Kidney (tissue), 14 donors: ENCODE data around the gene TNFRSF1B. TPM values are rescaled to one million over a fixed set of nuclear protein-coding genes. Genes with fewer than 3 reads are reported as not detected.

Source experiments
- DNase-seq, 5 donors: peaks; one replicate each; pipeline ENCODE4 v3.0.0-alpha.2; 2013 to 2020
- FAIRE-seq: peaks from 2 replicates; lab custom pipeline; 2012; peaks lifted over from hg19 to GRCh38; lab: Jason Lieb, UNC
- H3K27ac ChIP-seq, 2 donors: one replicate each; pipeline ENCODE4 v1.7.0; 2013; ENCODE audit warnings: low read depth in 2 of 2, low read length in 2 of 2, inconsistent platforms in 1 of 2
- H3K27me3 ChIP-seq: one replicate; pipeline ENCODE4 v1.7.1; 2013; ENCODE audit warnings: low read length, inconsistent platforms; ENCODE audit not compliant: control insufficient read depth, insufficient read depth
- H3K36me3 ChIP-seq, 3 donors: one replicate each; pipeline versions ENCODE4 v1.7.0 to v1.7.1; 2013; ENCODE audit warnings: low read length in 3 of 3, control low read depth in 1 of 3, inconsistent platforms in 1 of 3; ENCODE audit not compliant: insufficient read depth in 3 of 3, control insufficient read depth in 2 of 3
- H3K4me1 ChIP-seq, 3 donors: one replicate each; pipeline versions ENCODE4 v1.7.0 to v1.7.1; 2013; ENCODE audit warnings: low read length in 3 of 3, inconsistent platforms in 1 of 3, low read depth in 1 of 3; ENCODE audit not compliant: control insufficient read depth in 2 of 3, insufficient read depth in 2 of 3
- H3K4me3 ChIP-seq, 3 donors: one replicate each; pipeline versions ENCODE4 v1.7.0 to v1.8.1; 2013; ENCODE audit warnings: low read length in 3 of 3, control low read depth in 1 of 3, inconsistent platforms in 1 of 3
- H3K9ac ChIP-seq, 3 donors: one replicate each; pipeline versions ENCODE4 v1.7.0 to v1.7.1; 2013; ENCODE audit warnings: low read length in 3 of 3, control low read depth in 1 of 3, inconsistent platforms in 1 of 3
- H3K9me3 ChIP-seq, 3 donors: one replicate each; pipeline versions ENCODE4 v1.7.0 to v1.7.1; 2013; ENCODE audit warnings: low read length in 3 of 3, control low read depth in 1 of 3, inconsistent platforms in 1 of 3; ENCODE audit not compliant: control insufficient read depth in 2 of 3, insufficient read depth in 1 of 3
- CTCF ChIP-seq: IDR thresholded peaks from 3 replicates; pipeline ENCODE4 v1.5.1; 2012; ENCODE audit warnings: mild to moderate bottlenecking, moderate library complexity, borderline replicate concordance; ENCODE audit not compliant: insufficient read depth; ENCODE audit errors: extremely low read depth
- intact Hi-C: fragments of 100-400 bp; cut with DNase I; formaldehyde crosslinking; loops from one replicate; pipeline ENCODE4 v1.11.1; 2022
- polyA plus RNA-seq: library from polyadenylated mRNA; stranded (reverse); fragments of 350-450 nt; fragmentation: Illumina TruSeq; extraction: RNeasy Lipid Tissue Mini Kit (QIAGEN cat#74804); gene quantifications from one replicate; pipeline ENCODE4 v1.2.3, GENCODE V29; 2014; ENCODE audit warnings: low read depth, low replicate concordance; ENCODE audit not compliant: insufficient read depth
- total RNA-seq: library from RNA; stranded (reverse); fragmentation: NEBNext Ultra II Directional; extraction: Animal tissue kit (Norgen Biotek cat#: 25700); gene quantifications from one replicate; pipeline ENCODE4 v1.2.1, GENCODE V29; 2021
- donor health status: control.
- donor health status: control.
- donor health status: control.
- donor health status: control.
- donor health status: control.
- donor health status: DM: yes; HTN: yes; CAD: no.
- donor health status: Normal renal cell carcinoma (clear cell type).

The TNFRSF1B gene
- total and polyA plus RNA-seq, 2 donors from 2014 or later = 7.7 to 47.1 TPM

GRCh38 chr1:12165342-12165741 lies 1.4 kb upstream of the TNFRSF1B start:
- Histone ChIP-seq H3K4me1 (peaks cover 0 to 20% (median 0%) of the 10 kb centered on the region in 3 donors), H3K9ac (no peak overlapping the region), H3K27me3 (no peaks in the 10 kb centered on the region), H3K9me3 (no peaks in the 10 kb centered on the region), H3K36me3 (no peaks in the 10 kb centered on the region), H3K4me3 (no peak overlapping the region), H3K27ac (no peak overlapping the region)
- intact Hi-C loops = no loop called here
- DNase-seq (no peak), FAIRE-seq (no peak)
- no peak for TF ChIP-seq CTCF

GRCh38 chr1:12167493-12168429 lies 970 bp downstream of the TNFRSF1B start:
- intact Hi-C loops = no loop called here
- peak overlapping the region in 2 of 3 donors; percentile 44 to 73 for H3K9ac ChIP-seq
- no peak for TF ChIP-seq CTCF
- no peaks in the 10 kb centered on the region for H3K9me3 ChIP-seq
- no peaks in the 10 kb centered on the region for H3K36me3 ChIP-seq
- DNase-seq = no peak
- H3K4me1 ChIP-seq = peaks cover 0 to 7% (median 0%) of the 10 kb centered on the region in 3 donors
- H3K4me3 ChIP-seq = peak overlapping the region in 2 of 3 donors; percentile 55 to 65
- H3K27ac ChIP-seq = peak overlapping the region; percentile 78 to 79
- no peaks in the 10 kb centered on the region for H3K27me3 ChIP-seq
- no peak for FAIRE-seq

GRCh38 chr1:12168451-12169160 lies 1.8 kb downstream of the TNFRSF1B start:
- Histone ChIP-seq H3K9me3 (no peaks in the 10 kb centered on the region), H3K36me3 (no peaks in the 10 kb centered on the region), H3K9ac (peak overlapping the region in 2 of 3 donors; percentile 6 to 44), H3K27me3 (no peaks in the 10 kb centered on the region), H3K27ac (peak overlapping the region; percentile 78 to 79), H3K4me3 (peak overlapping the region in 2 of 3 donors; percentile 55 to 65), H3K4me1 (peaks cover 0 to 13% (median 0%) of the 10 kb centered on the region in 3 donors)
- DNase-seq (peak in 1 of 5 donors; percentile 48), FAIRE-seq (no peak)
- intact Hi-C loops = no loop called here
- TF ChIP-seq CTCF = no peak
